WTC11 (cell line): ENCODE results near the gene HRCT1. TPM values are rescaled to one million over a fixed set of nuclear protein-coding genes. Genes with fewer than 3 reads are reported as not detected.
A peak's percentile ranks its signal among the peaks of the same experiment; 100 is the strongest.

ENCODE experiments used
- ATAC-seq: fragments of 200-7000 bp; cut with Tn5 transposase; 2 replicates; pipeline ENCODE4 v1.10.0; 2021; ENCODE audit warnings: mild to moderate bottlenecking, moderate library complexity
- CTCF ChIA-PET: fragments of 300-600 bp; sonication (Branson Sonifier 250); formaldehyde crosslinking; loops from one replicate; lab custom pipeline; 2021; ENCODE audit warnings: antibody characterized with exemption; lab: Charles Lee
- POLR2A ChIA-PET: fragments of 350-600 bp; sonication (Branson Sonifier 250); formaldehyde crosslinking; loops from one replicate; lab custom pipeline; 2021; ENCODE audit warnings: antibody characterized with exemption; lab: Charles Lee
- DNase-seq: peaks from one replicate; pipeline ENCODE4 v3.0.0; 2021; ENCODE audit warnings: low spot score
- H3K27ac Mint-ChIP-seq: 2 replicates; pipeline ENCODE4 v1.8.0; 2021; ENCODE audit warnings: mixed read lengths
- H3K27me3 Mint-ChIP-seq: 2 replicates; pipeline ENCODE4 v1.8.0; 2021; ENCODE audit warnings: low read depth, mild to moderate bottlenecking, moderate library complexity, mixed read lengths
- H3K36me3 Mint-ChIP-seq: 2 replicates; pipeline ENCODE4 v1.8.0; 2021; ENCODE audit warnings: mixed read lengths
- H3K4me1 Mint-ChIP-seq: 2 replicates; pipeline ENCODE4 v1.8.0; 2022; ENCODE audit warnings: mixed read lengths
- H3K4me3 Mint-ChIP-seq: 2 replicates; pipeline ENCODE4 v1.8.0; 2021; ENCODE audit warnings: mild to moderate bottlenecking, moderate library complexity, mixed read lengths
- H3K9me3 Mint-ChIP-seq: 2 replicates; pipeline ENCODE4 v1.8.0; 2021; ENCODE audit warnings: mixed read lengths
- AFF4 ChIP-seq: sonication (generic); formaldehyde crosslinking; IDR thresholded peaks from 2 replicates; pipeline ENCODE4 v1.8.1; 2023; ENCODE audit warnings: mild to moderate bottlenecking, missing genetic modification reagents, borderline replicate concordance
- CREM ChIP-seq: sonication (generic); formaldehyde crosslinking; IDR thresholded peaks from 2 replicates; pipeline ENCODE4 v1.8.1; 2022; ENCODE audit warnings: mild to moderate bottlenecking, missing genetic modification reagents, moderate library complexity
- ESRRA ChIP-seq: sonication (generic); formaldehyde crosslinking; IDR thresholded peaks from 2 replicates; pipeline ENCODE4 v1.8.1; 2022; ENCODE audit warnings: mild to moderate bottlenecking, missing genetic modification reagents, borderline replicate concordance
- ETV6 ChIP-seq: sonication (generic); formaldehyde crosslinking; IDR thresholded peaks from 2 replicates; pipeline ENCODE4 v1.8.1; 2022; ENCODE audit warnings: mild to moderate bottlenecking, missing genetic modification reagents
- GTF2I ChIP-seq: fragments of 250-450 bp; sonication (Bioruptor Pico); conservative IDR thresholded peaks from 2 replicates; pipeline ENCODE4 v1.4.0; 2021; ENCODE audit warnings: mild to moderate bottlenecking
- HMGA2 ChIP-seq: fragments of 250-450 bp; sonication (Bioruptor Pico); IDR thresholded peaks from 2 replicates; pipeline ENCODE4 v1.4.0; 2021; ENCODE audit warnings: mild to moderate bottlenecking, moderate library complexity
- JUN ChIP-seq: sonication (generic); formaldehyde crosslinking; IDR thresholded peaks from 2 replicates; pipeline ENCODE4 v1.8.0; 2023; ENCODE audit warnings: mild to moderate bottlenecking, missing genetic modification reagents
- NFYB ChIP-seq: sonication (generic); formaldehyde crosslinking; conservative IDR thresholded peaks from 2 replicates; pipeline ENCODE4 v1.8.0; 2022; ENCODE audit warnings: low read depth, missing genetic modification reagents
- NR3C1 ChIP-seq: sonication (generic); formaldehyde crosslinking; conservative IDR thresholded peaks from 2 replicates; pipeline ENCODE4 v1.8.1; 2023; ENCODE audit warnings: low read depth, mild to moderate bottlenecking, missing genetic modification reagents
- PRDM15 ChIP-seq: sonication (generic); formaldehyde crosslinking; IDR thresholded peaks from 2 replicates; pipeline ENCODE4 v1.8.0; 2022; ENCODE audit warnings: missing genetic modification reagents
- SMAD3 ChIP-seq: sonication (generic); formaldehyde crosslinking; IDR thresholded peaks from 2 replicates; pipeline ENCODE4 v1.8.0; 2022; ENCODE audit warnings: missing genetic modification reagents, mild to moderate bottlenecking, borderline replicate concordance
- ZNF232 ChIP-seq: sonication (generic); formaldehyde crosslinking; IDR thresholded peaks from 2 replicates; pipeline ENCODE4 v1.8.0; 2022; ENCODE audit warnings: mild to moderate bottlenecking, missing genetic modification reagents
- ZNF263 ChIP-seq: sonication (generic); formaldehyde crosslinking; IDR thresholded peaks from 2 replicates; pipeline ENCODE4 v1.8.1; 2022; ENCODE audit warnings: low read depth, mild to moderate bottlenecking, moderate library complexity, missing genetic modification reagents
- ZNF317 ChIP-seq: sonication (generic); formaldehyde crosslinking; IDR thresholded peaks from 2 replicates; pipeline ENCODE4 v1.8.1; 2023; ENCODE audit warnings: low read depth, mild to moderate bottlenecking, moderate library complexity, missing genetic modification reagents, borderline replicate concordance
- total RNA-seq: library from RNA; stranded (reverse); gene quantifications from 3 replicates; pipeline ENCODE4 v1.2.3, GENCODE V29; 2021
- TF ChIP-seq, protein P1 (sequence below): sonication (generic); formaldehyde crosslinking; IDR thresholded peaks from 2 replicates; pipeline ENCODE4 v1.8.1; 2023; ENCODE audit warnings: mild to moderate bottlenecking, missing genetic modification reagents
- TF ChIP-seq, protein P2 (sequence below): fragments of 250-450 bp; sonication (Bioruptor Pico); IDR thresholded peaks from 2 replicates; pipeline ENCODE4 v2.1.2; 2022; ENCODE audit warnings: mild to moderate bottlenecking, moderate library complexity

HRCT1 gene
- total RNA-seq, 1 experiment from 2014 or later: not detected

- ATAC-seq (no peak), DNase-seq (no peak)
- POLR2A ChIA-PET: interaction anchor here (0.6 kb wide), 1 partner anchor 138 kb away, joined by 6 read pairs; no protein-coding TSS in a partner anchor
- Mint-ChIP-seq H3K4me3 (no peak overlapping the region), H3K4me1 (peaks cover 38% of the 10 kb centered on the region), H3K9me3 (no peaks in the 10 kb centered on the region), H3K36me3 (no peaks in the 10 kb centered on the region), H3K27ac (no peak overlapping the region), H3K27me3 (peaks cover 9% of the 10 kb centered on the region; the same call in 1 of the 2 replicates)
- no peak for TF ChIP-seq NR3C1 (CRISPR knock-in tag)
- CTCF ChIA-PET: interaction anchor here (1.9 to 7.5 kb wide), 2 partner anchors 23 to 41 kb away, joined by 10 to 52 read pairs; no protein-coding TSS in a partner anchor
These were observed 786 bp upstream of the HRCT1 start for GRCh38 chr9:35905051-35905781.

DNA sequence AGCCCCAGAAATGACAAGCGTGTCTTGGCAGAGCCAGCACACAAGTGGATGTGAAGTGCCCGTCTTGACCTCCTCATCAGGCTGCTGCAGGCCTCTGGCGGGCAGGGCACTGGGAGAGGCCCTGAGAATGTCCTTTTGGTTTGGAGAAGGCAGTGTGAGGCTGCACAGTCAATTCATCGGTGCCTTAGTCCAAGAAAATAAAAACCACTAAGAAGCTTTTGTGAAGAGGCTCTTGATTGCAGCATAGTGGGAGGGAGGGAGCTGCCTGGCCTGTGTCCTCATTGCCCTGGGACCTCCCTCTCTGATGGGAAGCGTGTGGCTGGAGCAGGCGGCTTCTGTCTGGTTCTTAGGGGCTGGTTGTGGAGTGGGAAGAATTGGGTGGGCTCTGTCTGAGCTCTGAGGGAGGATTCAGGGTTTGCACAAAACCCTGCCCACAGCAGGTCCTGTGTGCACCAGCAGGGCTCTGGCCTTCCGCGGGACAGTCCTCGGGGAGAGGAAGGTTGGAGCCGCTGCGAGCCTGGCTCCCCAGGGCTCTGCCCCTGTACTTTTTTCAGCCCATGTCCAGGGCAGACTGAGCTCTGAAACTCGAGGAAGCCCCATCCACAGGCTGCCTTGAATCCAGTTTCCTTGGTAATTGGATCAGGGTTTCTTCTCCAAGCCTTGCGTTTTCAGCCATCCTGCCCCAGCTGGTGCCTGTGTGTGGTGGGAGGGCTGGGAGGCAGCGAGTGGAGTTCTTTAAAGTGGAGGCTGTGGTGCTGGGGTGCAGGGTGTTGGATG, 1.1 kb downstream of the HRCT1 start:
- POLR2A ChIA-PET: interaction anchor here (0.7 kb wide), 1 partner anchor 593 kb away, joined by 3 read pairs; no protein-coding TSS in a partner anchor
- no peaks in the 10 kb centered on the region for H3K9me3 Mint-ChIP-seq
- H3K36me3 Mint-ChIP-seq: no peaks in the 10 kb centered on the region
- peak; percentile 7; the same call in 1 of the 2 replicates for ATAC-seq
- H3K4me3 Mint-ChIP-seq: no peak overlapping the region
- H3K27me3 Mint-ChIP-seq: peaks cover 4% of the 10 kb centered on the region; the same call in 1 of the 2 replicates
- H3K4me1 Mint-ChIP-seq: peaks cover 43% of the 10 kb centered on the region
- TF ChIP-seq, protein P1, sequence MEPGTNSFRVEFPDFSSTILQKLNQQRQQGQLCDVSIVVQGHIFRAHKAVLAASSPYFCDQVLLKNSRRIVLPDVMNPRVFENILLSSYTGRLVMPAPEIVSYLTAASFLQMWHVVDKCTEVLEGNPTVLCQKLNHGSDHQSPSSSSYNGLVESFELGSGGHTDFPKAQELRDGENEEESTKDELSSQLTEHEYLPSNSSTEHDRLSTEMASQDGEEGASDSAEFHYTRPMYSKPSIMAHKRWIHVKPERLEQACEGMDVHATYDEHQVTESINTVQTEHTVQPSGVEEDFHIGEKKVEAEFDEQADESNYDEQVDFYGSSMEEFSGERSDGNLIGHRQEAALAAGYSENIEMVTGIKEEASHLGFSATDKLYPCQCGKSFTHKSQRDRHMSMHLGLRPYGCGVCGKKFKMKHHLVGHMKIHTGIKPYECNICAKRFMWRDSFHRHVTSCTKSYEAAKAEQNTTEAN: no peak
- peak; percentile 28; the same call in 1 of the 2 replicates for TF ChIP-seq PRDM15
- TF ChIP-seq, all 79 proteins: peak for 1
- CTCF ChIA-PET: interaction anchor here (0.9 to 7.5 kb wide), 7 partner anchors 10 to 117 kb away, joined by 3 to 52 read pairs (median 4); no protein-coding TSS in a partner anchor
- DNase-seq: no peak
- H3K27ac Mint-ChIP-seq: peak overlapping the region; percentile 92; the same call in 1 of the 2 replicates

- Mint-ChIP-seq H3K27me3 (peaks cover 4% of the 10 kb centered on the region; the same call in 1 of the 2 replicates), H3K27ac (peak overlapping the region; percentile 92), H3K36me3 (no peaks in the 10 kb centered on the region), H3K4me1 (peaks cover 43% of the 10 kb centered on the region), H3K9me3 (no peaks in the 10 kb centered on the region), H3K4me3 (peak overlapping the region; percentile 19)
- CTCF ChIA-PET: interaction anchor here (0.9 to 7.5 kb wide), 6 partner anchors 26 to 118 kb away, joined by 3 to 52 read pairs (median 8); no protein-coding TSS in a partner anchor
- DNase-seq (no peak), ATAC-seq (peak; percentile 54)
- TF ChIP-seq JUN (no peak), AFF4 (no peak), SMAD3 (CRISPR knock-in tag) (no peak), NFYB (CRISPR knock-in tag) (no peak), ZNF317 (CRISPR knock-in tag) (peak; percentile 52; the same call in 1 of the 2 replicates), ZNF232 (CRISPR knock-in tag) (no peak), GTF2I (no peak), ESRRA (CRISPR knock-in tag) (no peak), CREM (no peak), ZNF263 (no peak), NR3C1 (CRISPR knock-in tag) (no peak), ETV6 (CRISPR knock-in tag) (0 out of 2 replicates have a peak, but pooled peaks have one; percentile 18), HMGA2 (no peak)
- TF ChIP-seq, protein P2, sequence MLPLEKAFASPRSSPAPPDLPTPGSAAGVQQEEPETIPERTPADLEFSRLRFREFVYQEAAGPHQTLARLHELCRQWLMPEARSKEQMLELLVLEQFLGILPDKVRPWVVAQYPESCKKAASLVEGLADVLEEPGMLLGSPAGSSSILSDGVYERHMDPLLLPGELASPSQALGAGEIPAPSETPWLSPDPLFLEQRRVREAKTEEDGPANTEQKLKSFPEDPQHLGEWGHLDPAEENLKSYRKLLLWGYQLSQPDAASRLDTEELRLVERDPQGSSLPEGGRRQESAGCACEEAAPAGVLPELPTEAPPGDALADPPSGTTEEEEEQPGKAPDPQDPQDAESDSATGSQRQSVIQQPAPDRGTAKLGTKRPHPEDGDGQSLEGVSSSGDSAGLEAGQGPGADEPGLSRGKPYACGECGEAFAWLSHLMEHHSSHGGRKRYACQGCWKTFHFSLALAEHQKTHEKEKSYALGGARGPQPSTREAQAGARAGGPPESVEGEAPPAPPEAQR (CRISPR knock-in tag): no peak
- POLR2A ChIA-PET: interaction anchor here (0.7 kb wide), 1 partner anchor 592 kb away, joined by 3 read pairs; no protein-coding TSS in a partner anchor
These were observed 1.9 kb downstream of the HRCT1 start for GRCh38 chr9:35907711-35908503.
